ENCODE measurements around the gene HSPA1A. TPM values are rescaled to one million over a fixed set of nuclear protein-coding genes. Genes with fewer than 3 reads are reported as not detected.

Gene HSPA1A
- total and polyA plus RNA-seq, 9 of the 15 experiments (the other 6 are each of a cell fraction or from before 2014, with no cell fraction given), result 2.2 to 273 (median 107) TPM

GRCh38 chr6:31815025-31815838 is at the start of gene HSPA1A, which contains the start of gene HSPA1L (continued):
- TF ChIP-seq TFAM (CRISPR knock-in tag; conservative IDR thresholded peaks at IDR 0.05) (no peak), ZNF239 (CRISPR knock-in tag; IDR thresholded peaks at IDR 0.05) (peak; percentile 31; the same call in 1 of the 2 replicates), ILK (tag; IDR thresholded peaks at IDR 0.05; ENCODE audit: borderline replicate concordance, low read depth) (no peak), XRCC5 (IDR thresholded peaks at IDR 0.05; ENCODE audit: low read depth, low read length) (no peak; the same call in 1 of the 2 replicates), ZNF445 (CRISPR knock-in tag; IDR thresholded peaks at IDR 0.05; ENCODE audit: low read depth) (no peak), SIRT6 (IDR thresholded peaks at IDR 0.05; ENCODE audit: low read depth, low read length) (no peak), CBFA2T3 (IDR thresholded peaks at IDR 0.05) (no peak), C11orf30 (IDR thresholded peaks at IDR 0.05; ENCODE audit: low read depth) (no peak), ZBTB2 (IDR thresholded peaks at IDR 0.05) (peak; percentile 27; the same call in 1 of the 2 replicates), ZNF561 (CRISPR knock-in tag; conservative IDR thresholded peaks at IDR 0.05) (no peak), ZC3H4 (CRISPR knock-in tag; IDR thresholded peaks at IDR 0.05; ENCODE audit: borderline replicate concordance) (peak; percentile 97; the same call in 1 of the 2 replicates), SRF (CRISPR knock-in tag; IDR thresholded peaks at IDR 0.05) (peak in 1 of 2 experiments; percentile 82; a peak in 2 of 4 replicates), SP1 (CRISPR knock-in tag; IDR thresholded peaks at IDR 0.05) (peak; percentile 93), ZNF354B (CRISPR knock-in tag; IDR thresholded peaks at IDR 0.05) (no peak), ZNF384 (IDR thresholded peaks at IDR 0.05; ENCODE audit: low read depth, low read length) (peak; percentile 3; the same call in 1 of the 2 replicates), HDAC1 (IDR thresholded peaks at IDR 0.05) (peak in 1 of 2 experiments; percentile 63; a peak in 2 of 4 replicates), ETS1 (conservative IDR thresholded peaks at IDR 0.05; ENCODE audit: control insufficient read depth, low read depth, low read length) (peak; percentile 52), TEAD2 (tag; IDR thresholded peaks at IDR 0.05) (no peak), SIN3B (IDR thresholded peaks at IDR 0.05; ENCODE audit: low read depth) (no peak), MTA3 (IDR thresholded peaks at IDR 0.05; ENCODE audit: borderline replicate concordance) (peak; percentile 100), ESRRB (CRISPR knock-in tag; IDR thresholded peaks at IDR 0.05; ENCODE audit: borderline replicate concordance) (no peak), KLF1 (tag; IDR thresholded peaks at IDR 0.05) (peak; percentile 44; the same call in 1 of the 2 replicates)
- TF ChIP-seq, protein P1, sequence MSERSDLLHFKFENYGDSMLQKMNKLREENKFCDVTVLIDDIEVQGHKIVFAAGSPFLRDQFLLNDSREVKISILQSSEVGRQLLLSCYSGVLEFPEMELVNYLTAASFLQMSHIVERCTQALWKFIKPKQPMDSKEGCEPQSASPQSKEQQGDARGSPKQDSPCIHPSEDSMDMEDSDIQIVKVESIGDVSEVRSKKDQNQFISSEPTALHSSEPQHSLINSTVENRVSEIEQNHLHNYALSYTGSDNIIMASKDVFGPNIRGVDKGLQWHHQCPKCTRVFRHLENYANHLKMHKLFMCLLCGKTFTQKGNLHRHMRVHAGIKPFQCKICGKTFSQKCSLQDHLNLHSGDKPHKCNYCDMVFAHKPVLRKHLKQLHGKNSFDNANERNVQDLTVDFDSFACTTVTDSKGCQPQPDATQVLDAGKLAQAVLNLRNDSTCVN (CRISPR knock-in tag; IDR thresholded peaks at IDR 0.05), result peak; percentile 88; the same call in 1 of the 2 replicates
- TF ChIP-seq, protein P2, sequence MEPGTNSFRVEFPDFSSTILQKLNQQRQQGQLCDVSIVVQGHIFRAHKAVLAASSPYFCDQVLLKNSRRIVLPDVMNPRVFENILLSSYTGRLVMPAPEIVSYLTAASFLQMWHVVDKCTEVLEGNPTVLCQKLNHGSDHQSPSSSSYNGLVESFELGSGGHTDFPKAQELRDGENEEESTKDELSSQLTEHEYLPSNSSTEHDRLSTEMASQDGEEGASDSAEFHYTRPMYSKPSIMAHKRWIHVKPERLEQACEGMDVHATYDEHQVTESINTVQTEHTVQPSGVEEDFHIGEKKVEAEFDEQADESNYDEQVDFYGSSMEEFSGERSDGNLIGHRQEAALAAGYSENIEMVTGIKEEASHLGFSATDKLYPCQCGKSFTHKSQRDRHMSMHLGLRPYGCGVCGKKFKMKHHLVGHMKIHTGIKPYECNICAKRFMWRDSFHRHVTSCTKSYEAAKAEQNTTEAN (CRISPR knock-in tag; IDR thresholded peaks at IDR 0.05), result peak; percentile 91; the same call in 1 of the 2 replicates
